ENCODE data around the gene C6orf15. TPM values are rescaled to one million over a fixed set of nuclear protein-coding genes. Genes with fewer than 3 reads are reported as not detected.

C6orf15 gene
- total RNA-seq (not detected), polyA plus RNA-seq (not detected)
- long read RNA-seq, donor 1: 0 reads
- long read RNA-seq, donor 2: 0 reads

DNA sequence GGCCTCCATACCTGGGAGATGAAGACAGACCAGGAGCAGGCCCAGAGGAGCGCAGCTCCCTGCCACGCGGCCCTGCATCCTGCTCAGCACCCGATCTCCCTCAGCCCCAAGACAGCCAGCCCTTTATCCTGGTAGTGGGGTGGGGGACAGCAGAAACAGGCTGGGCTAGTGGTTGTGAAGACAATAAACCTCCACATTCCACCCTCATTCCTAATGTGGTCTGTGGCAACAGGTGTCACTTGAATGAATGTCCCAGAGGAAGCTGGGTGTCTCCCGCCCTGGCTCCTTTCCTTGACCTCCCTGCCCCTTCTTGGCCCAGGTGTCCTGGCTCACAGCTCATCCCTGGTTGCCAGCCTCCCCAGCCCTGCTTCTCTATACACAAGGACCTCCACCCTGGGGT, at the start of gene C6orf15:
Gene C6orf15, minus strand, starts transcription at position 98 of the 400 bp plus-strand sequence. Its CDS starts 20 bp downstream, at position 78.
- H3K4me1 ChIP-seq: no peaks in the 10 kb centered on the region
- H3K36me3 ChIP-seq (ENCODE audit: insufficient read depth in 1 of 2, low read depth in 1 of 2): no peaks in the 10 kb centered on the region
- DNase-seq: no peak
- no peak for ATAC-seq
- H3K27me3 ChIP-seq (ENCODE audit: insufficient read depth in 3 of 3, low read length in 2 of 3): peaks cover 0 to 19% (median 0%) of the 10 kb centered on the region in 3 donors
- TF ChIP-seq, protein P1, sequence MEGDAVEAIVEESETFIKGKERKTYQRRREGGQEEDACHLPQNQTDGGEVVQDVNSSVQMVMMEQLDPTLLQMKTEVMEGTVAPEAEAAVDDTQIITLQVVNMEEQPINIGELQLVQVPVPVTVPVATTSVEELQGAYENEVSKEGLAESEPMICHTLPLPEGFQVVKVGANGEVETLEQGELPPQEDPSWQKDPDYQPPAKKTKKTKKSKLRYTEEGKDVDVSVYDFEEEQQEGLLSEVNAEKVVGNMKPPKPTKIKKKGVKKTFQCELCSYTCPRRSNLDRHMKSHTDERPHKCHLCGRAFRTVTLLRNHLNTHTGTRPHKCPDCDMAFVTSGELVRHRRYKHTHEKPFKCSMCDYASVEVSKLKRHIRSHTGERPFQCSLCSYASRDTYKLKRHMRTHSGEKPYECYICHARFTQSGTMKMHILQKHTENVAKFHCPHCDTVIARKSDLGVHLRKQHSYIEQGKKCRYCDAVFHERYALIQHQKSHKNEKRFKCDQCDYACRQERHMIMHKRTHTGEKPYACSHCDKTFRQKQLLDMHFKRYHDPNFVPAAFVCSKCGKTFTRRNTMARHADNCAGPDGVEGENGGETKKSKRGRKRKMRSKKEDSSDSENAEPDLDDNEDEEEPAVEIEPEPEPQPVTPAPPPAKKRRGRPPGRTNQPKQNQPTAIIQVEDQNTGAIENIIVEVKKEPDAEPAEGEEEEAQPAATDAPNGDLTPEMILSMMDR (IDR thresholded peaks at IDR 0.05): no peak
- 85 to 97% (median 85%) methylated on average over 5 of the region's 5 CpGs for WGBS, 3 donors
- no peaks in the 10 kb centered on the region for H3K9me3 ChIP-seq
- H3K27ac ChIP-seq: no peak within 1 kb of the TSS
- no peak within 1 kb of the TSS for H3K4me3 ChIP-seq
- intact Hi-C loops (cut with DNase I): no loop called here

DNA sequence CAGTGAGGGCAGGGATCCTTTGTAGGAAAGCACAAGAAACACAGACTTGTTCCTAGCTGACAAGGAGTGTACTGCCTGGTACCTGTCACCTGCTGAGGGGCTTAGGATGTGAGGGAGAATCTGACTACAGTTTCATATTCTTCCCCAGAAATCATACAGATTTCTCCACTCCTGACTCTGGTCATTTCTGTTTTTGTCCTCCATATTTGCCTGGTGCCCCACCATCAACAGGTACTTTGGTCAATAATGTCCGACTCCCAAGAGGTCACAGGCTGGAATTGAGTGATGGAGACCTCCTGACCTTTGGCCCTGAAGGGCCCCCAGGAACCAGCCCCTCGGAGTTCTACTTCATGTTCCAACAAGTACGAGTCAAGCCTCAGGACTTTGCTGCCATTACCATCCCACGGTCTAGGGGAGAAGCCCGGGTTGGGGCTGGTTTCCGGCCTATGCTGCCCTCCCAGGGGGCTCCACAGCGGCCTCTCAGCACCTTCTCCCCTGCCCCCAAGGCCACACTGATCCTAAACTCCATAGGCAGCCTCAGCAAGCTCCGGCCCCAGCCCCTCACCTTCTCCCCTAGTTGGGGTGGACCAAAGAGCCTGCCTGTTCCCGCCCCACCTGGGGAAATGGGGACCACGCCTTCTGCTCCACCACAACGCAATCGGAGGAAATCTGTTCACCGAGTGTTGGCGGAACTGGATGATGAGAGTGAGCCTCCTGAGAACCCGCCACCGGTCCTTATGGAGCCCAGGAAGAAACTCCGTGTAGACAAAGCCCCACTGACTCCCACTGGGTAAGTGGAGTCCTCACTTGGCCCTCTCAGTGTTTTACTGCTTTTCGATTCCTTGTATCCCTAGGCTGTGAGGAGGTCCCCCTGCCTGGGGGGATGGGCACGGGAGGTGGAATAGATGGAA, 49.1 kb upstream of the C6orf15 start:
- WGBS, 3 donors: 87 to 90% (median 89%) methylated on average over 19 of the region's 19 CpGs
- intact Hi-C loops (cut with DNase I): no loop called here
- no peaks in the 10 kb centered on the region for H3K27me3 ChIP-seq (ENCODE audit: insufficient read depth in 3 of 3, low read length in 2 of 3)

DNA sequence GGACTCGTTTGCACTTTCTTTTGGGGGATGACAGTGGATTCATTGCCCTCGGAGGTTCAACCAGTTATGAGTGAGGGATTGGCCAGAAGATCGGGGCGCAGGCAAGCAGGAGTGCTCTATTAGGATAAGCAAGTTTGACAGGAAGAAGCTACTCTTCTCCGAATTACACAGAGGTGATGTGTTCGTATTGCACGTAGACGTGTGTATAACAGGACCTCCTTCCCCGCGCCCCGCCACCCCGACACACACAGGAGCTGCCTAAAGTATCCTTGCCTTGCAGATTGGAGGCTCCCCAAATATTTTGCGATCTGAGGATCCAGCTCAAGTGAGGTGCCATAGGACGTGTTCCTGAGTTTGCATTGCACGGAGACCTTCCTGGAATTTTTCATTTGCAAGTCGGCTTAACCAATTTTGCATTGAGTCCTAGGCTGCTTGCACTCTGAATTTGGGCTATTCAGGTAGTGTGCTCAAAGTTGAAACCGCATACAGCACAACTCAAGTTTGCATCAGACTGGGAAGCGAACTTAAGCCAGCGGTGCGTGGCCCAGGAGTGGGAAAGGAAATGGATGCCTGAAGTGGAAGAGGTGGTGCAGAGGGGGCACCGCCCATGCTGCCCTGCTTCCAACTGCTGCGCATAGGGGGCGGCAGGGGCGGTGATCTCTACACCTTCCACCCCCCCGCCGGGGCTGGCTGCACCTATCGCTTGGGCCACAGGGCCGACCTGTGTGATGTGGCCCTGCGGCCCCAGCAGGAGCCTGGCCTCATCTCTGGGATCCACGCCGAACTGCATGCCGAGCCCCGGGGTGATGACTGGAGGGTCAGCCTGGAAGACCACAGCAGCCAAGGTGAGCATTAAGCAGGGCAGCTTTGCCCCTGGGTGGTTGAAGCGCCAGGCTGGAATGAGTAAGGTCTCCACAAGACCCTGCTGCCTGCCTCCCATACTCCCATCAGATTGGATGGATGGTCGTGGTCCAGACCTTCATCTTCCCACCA, 46.8 kb upstream of the C6orf15 start:
- H3K36me3 ChIP-seq (ENCODE audit: insufficient read depth in 1 of 2, low read depth in 1 of 2): peaks cover 0 to 27% of the 10 kb centered on the region in 2 donors
- H3K9me3 ChIP-seq: no peaks in the 10 kb centered on the region
- peak overlapping the region; percentile 81 for H3K4me3 ChIP-seq
- ATAC-seq (no peak), DNase-seq (no peak)
- H3K27me3 ChIP-seq (ENCODE audit: insufficient read depth in 3 of 3, low read length in 2 of 3): no peaks in the 10 kb centered on the region
- H3K27ac ChIP-seq: no peak overlapping the region
- WGBS, 3 donors: 21 to 23% (median 22%) methylated on average over 33 to 35 of the region's 35 CpGs
- H3K4me1 ChIP-seq: peaks cover 6% of the 10 kb centered on the region
- TF ChIP-seq, protein P1 (IDR thresholded peaks at IDR 0.05): no peak
- intact Hi-C loops (cut with DNase I): no loop called here

More for the DNA sequence above, 49.1 kb upstream of the C6orf15 start:
- Histone ChIP-seq H3K4me1 (peaks cover 6% of the 10 kb centered on the region), H3K9me3 (no peaks in the 10 kb centered on the region), H3K4me3 (no peak overlapping the region), H3K36me3 (ENCODE audit: insufficient read depth in 1 of 2, low read depth in 1 of 2) (peaks cover 0 to 5% of the 10 kb centered on the region in 2 donors), H3K27ac (no peak overlapping the region)
- no peak for ATAC-seq
- TF ChIP-seq, protein P1 (IDR thresholded peaks at IDR 0.05): no peak
- DNase-seq: no peak

DNA sequence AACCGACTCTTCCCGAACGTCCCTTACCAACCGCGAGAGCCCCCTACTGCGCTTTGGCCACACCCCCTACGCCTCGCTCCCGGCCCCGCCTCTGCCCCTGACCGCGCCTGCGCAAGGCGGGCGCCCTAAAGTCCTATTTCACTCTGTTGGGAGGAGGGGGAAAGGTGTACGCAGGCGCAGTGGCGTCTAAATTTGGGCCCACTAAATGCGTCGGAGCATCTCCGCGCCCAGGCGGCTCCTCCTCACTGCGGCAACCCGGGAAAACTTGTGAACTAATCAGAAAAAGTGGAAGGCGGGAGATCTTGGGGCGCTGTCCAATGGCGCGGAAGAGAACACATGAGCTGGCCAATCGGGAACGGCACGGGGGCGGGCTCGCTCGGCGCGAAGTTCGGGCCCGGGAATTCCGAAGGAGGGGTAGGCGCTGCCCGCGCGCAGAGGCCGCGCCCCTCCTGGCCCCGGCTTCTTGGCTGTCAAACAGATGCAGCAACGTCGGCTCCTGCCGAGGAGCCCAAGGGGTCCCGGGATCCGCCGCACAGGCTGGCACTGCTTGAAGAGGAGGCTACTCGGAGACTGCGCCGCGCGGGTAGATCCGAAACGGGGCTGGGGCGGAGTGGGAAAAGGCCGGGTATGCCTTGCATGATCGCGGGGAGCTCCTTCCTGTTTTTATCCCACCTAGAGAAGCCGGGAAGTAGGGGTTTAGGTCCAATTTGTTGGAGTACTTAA, 45.9 kb upstream of the C6orf15 start, which contains the start of gene TCF19:
Gene TCF19, plus strand, starts transcription at position 450 of the 723 bp plus-strand sequence. CDS start 881 bp downstream, outside the sequence.
- DNase-seq: peak; percentile 99 to 100
- peaks cover 6% of the 10 kb centered on the region for H3K4me1 ChIP-seq
- peak within 1 kb of the TSS; percentile 81 for H3K4me3 ChIP-seq
- H3K9me3 ChIP-seq: no peaks in the 10 kb centered on the region
- H3K36me3 ChIP-seq (ENCODE audit: insufficient read depth in 1 of 2, low read depth in 1 of 2): peaks cover 0 to 33% of the 10 kb centered on the region in 2 donors
- no peaks in the 10 kb centered on the region for H3K27me3 ChIP-seq (ENCODE audit: insufficient read depth in 3 of 3, low read length in 2 of 3)
- intact Hi-C loops (cut with DNase I): no loop called here
- TF ChIP-seq, protein P1 (IDR thresholded peaks at IDR 0.05): no peak
- WGBS, 3 donors: 0% methylated on average over 58 to 65 of the region's 65 CpGs
- peak within 1 kb of the TSS; percentile 63 for H3K27ac ChIP-seq
- ATAC-seq: peak; percentile 96 to 98 (median 96)

Measured in psoas muscle (tissue), 8 donors.